Breast epithelium (tissue), 3 donors: ENCODE results near the gene CDHR3.

Experiments used
- POLR2A ChIP-seq: fragments of 450-650 bp; IDR thresholded peaks from one replicate; pipeline ENCODE4 v1.6.1; 2016; ENCODE audit warnings: antibody characterized with exemption, mild to moderate bottlenecking, moderate library complexity
- POLR2AphosphoS5 ChIP-seq, 3 donors: sonication (generic); formaldehyde crosslinking; IDR thresholded peaks; one replicate each; pipeline ENCODE4 v1.6.1; 2017; ENCODE audit warnings: antibody characterized with exemption in 3 of 3
- TF ChIP-seq, protein P1 (sequence below), 3 donors: fragments of 450-650 bp; IDR thresholded peaks; one replicate each; pipeline ENCODE4 v1.5.1; 2016 to 2017; ENCODE audit warnings: antibody characterized with exemption in 3 of 3, mild to moderate bottlenecking in 3 of 3, moderate library complexity in 3 of 3

- TF ChIP-seq POLR2A = no peak
- no peak for TF ChIP-seq POLR2AphosphoS5 (IDR thresholded peaks at IDR 0.05)
- TF ChIP-seq, protein P1, sequence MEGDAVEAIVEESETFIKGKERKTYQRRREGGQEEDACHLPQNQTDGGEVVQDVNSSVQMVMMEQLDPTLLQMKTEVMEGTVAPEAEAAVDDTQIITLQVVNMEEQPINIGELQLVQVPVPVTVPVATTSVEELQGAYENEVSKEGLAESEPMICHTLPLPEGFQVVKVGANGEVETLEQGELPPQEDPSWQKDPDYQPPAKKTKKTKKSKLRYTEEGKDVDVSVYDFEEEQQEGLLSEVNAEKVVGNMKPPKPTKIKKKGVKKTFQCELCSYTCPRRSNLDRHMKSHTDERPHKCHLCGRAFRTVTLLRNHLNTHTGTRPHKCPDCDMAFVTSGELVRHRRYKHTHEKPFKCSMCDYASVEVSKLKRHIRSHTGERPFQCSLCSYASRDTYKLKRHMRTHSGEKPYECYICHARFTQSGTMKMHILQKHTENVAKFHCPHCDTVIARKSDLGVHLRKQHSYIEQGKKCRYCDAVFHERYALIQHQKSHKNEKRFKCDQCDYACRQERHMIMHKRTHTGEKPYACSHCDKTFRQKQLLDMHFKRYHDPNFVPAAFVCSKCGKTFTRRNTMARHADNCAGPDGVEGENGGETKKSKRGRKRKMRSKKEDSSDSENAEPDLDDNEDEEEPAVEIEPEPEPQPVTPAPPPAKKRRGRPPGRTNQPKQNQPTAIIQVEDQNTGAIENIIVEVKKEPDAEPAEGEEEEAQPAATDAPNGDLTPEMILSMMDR (IDR thresholded peaks at IDR 0.05) = no peak
Observed at GRCh38 chr7:106023369-106024322, 60.6 kb downstream of the CDHR3 start.
